Astrocyte of the spinal cord (primary cell): Measurements from ENCODE around the gene VRK1.

Experiments used
- DNase-seq: peaks from one replicate; pipeline ENCODE4 v3.0.0; 2011; ENCODE audit warnings: low read depth, low spot score
- H3K4me3 ChIP-seq: 2 replicates; pipeline ENCODE4 v1.5.1; 2011; ENCODE audit warnings: low read depth, mild to moderate bottlenecking, low read length, moderate library complexity
- CTCF ChIP-seq: IDR thresholded peaks from 2 replicates; pipeline ENCODE4 v1.5.1; 2012; ENCODE audit warnings: low read depth, mild to moderate bottlenecking, low read length, inconsistent platforms
- in situ Hi-C: cut with HindIII; loops from 2 replicates; pipeline ENCODE4 v1.10.0; 2017; ENCODE audit warnings: low sequenced_read_pairs

Gene VRK1

DNA sequence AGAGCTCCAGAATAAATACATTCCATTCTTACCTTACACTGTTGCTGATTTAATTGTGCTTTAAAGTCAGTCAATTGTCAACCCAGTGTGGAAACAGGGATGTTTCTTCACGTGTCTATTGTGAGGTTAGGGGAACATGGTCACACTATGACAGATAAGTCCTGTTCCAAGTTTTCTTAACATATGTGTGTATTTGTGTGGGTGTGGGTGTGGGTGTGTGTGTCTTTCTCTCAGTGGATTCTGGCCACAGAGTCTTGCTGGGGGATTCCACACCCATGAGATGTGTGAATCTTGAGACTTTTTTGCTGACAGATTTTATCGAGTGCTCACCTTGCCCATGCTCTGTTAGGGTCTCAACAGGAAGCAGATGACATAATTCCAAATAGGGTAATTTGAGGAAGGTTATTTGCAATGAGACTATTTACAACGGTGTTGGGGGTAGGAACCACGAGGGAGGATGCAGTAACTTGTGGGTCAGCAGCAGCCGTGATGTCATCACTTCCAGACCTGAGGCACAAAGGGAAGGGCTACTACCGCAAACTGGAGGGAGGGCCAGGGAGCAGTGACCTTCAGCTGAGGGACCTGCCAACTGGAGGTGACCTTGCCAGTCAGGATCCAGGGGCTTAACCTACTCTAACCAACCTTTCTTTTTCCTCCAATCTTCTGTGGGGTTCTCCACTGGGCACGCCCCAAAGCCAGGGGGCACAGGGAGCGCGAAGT lies 1.9 kb upstream of the VRK1 start:
- in situ Hi-C loops, result no loop called here
- TF ChIP-seq CTCF, result no peak
- DNase-seq, result no peak
- no peak overlapping the region for H3K4me3 ChIP-seq

- TF ChIP-seq CTCF, result no peak
- H3K4me3 ChIP-seq, result peak overlapping the region; percentile 81
- in situ Hi-C loops, result no loop called here
- no peak for DNase-seq
These were observed 584 bp downstream of the VRK1 start for GRCh38 chr14:96797582-96798349.

GRCh38 chr14:96798956-96799355 lies 1.8 kb downstream of the VRK1 start:
- DNase-seq, result no peak
- TF ChIP-seq CTCF, result no peak
- in situ Hi-C loops, result no loop called here
- H3K4me3 ChIP-seq, result no peak overlapping the region

DNA sequence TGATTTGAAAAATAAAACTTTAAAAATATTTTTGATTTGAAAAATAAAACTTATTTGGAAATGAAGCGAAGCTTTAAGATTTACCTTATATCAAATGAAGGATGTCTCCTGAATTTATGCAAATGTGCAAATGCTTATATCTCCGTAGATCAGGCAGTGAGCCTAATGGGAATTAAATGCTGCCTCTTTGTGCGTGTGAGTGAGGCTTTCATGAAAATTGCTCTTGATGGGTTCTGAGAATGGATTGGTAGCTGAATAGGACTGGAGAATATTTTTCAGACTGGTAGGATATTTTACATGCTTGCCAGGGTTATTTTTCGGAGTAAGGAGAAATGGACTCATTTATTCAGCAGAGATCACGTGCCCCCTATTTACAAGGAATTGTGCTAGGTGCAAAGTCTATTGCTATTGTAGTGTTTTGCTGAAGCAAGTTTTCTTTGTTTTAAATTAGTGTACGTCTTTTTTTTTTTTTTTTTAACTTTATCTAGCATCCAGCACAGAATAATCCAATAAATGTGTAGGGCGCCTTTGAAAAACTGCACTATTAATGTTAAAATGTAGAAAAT lies 2.4 kb downstream of the VRK1 start:
- H3K4me3 ChIP-seq, result no peak overlapping the region
- TF ChIP-seq CTCF, result no peak
- DNase-seq, result no peak
- in situ Hi-C loops, result no loop called here

DNA sequence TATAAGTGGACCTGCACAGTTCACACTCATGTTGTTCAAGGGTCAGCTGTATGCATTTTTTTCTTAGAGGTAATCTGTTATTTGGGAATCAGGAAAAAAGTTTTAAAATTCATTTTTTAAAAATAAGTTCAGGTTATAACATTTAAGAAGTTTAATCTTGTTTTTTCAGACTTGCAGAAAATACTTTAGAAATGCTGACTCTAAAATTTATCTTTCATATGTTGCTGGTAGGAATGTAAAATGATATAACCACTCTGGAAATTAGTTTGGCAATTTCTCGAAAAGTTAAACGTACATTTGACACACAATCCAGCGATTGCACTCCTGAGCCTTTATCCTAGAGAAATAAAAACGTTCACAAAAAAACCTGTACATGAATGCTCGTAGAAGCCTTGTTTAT lies 4.7 kb downstream of the VRK1 start:
- TF ChIP-seq CTCF, result no peak
- H3K4me3 ChIP-seq, result no peak overlapping the region
- in situ Hi-C loops, result no loop called here
- DNase-seq, result no peak

DNA sequence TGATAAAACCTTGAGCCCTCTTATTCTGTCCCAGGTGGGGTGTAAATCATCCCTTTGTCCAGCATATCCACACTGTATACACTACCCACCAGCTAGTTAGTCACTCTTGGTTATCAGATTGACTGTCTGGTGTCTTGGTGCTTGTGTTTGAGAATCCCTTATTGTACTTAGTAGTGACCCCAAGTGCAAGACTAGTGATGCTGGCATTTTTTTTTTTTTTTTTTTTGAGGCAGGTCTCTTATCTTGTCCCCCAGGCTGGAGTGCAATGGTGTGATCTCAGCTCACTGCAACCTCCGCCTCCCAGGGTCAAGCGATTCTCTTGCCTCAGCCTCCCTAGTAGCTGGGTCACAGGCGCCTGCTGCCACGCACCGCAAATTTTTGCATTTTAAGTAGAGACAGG lies 5.8 kb downstream of the VRK1 start:
- in situ Hi-C loops, result no loop called here
- no peak for TF ChIP-seq CTCF
- H3K4me3 ChIP-seq, result no peak overlapping the region
- DNase-seq, result no peak
